HG02970 (cell line): ENCODE data around the gene ZNF692.
"Not testable (repeated sequence)": the region's sequence is repeated elsewhere in the genome, so short reads cannot be mapped to it uniquely, and the experiment has no call there.

Source experiments
- ATAC-seq: cut with Tn5 transposase; IDR thresholded peaks from one replicate; pipeline ENCODE4 v1.9.1; 2021; ENCODE audit warnings: mild to moderate bottlenecking, moderate library complexity, moderate number of reproducible peaks; ENCODE audit not compliant: unreplicated experiment, low FRiP score

Gene ZNF692

GRCh38 chr1:248858891-248859889 is at the start of gene ZNF692:
Gene ZNF692, minus strand, starts transcription at chr1:248859085. Its CDS starts 776 bp downstream, at chr1:248858309.
- peak; percentile 91 for ATAC-seq

GRCh38 chr1:248906753-248907661 is 48.1 kb upstream of the ZNF692 start:
- ATAC-seq = peak; percentile 19

- ATAC-seq = peak; percentile 96
Measured at GRCh38 chr1:248906009-248906752, 47.3 kb upstream of the ZNF692 start, which contains the start of gene PGBD2. Gene PGBD2, plus strand, starts transcription at chr1:248906235. Its CDS starts 7,628 bp downstream, at chr1:248913863.

- ATAC-seq = no peak
Measured at GRCh38 chr1:248905662-248906008, 46.8 kb upstream of the ZNF692 start.

GRCh38 chr1:248904437-248905216 is 45.7 kb upstream of the ZNF692 start:
- no peak for ATAC-seq

GRCh38 chr1:248901578-248901977 is 42.7 kb upstream of the ZNF692 start:
- ATAC-seq = no peak

GRCh38 chr1:248900637-248901036 is 41.8 kb upstream of the ZNF692 start:
- ATAC-seq = no peak

- ATAC-seq = no peak
Measured at GRCh38 chr1:248897412-248898337, 38.8 kb upstream of the ZNF692 start.

- no peak for ATAC-seq
Measured at GRCh38 chr1:248894837-248895236, 36.0 kb upstream of the ZNF692 start.

GRCh38 chr1:248892590-248892989 is 33.7 kb upstream of the ZNF692 start:
- no peak for ATAC-seq

- ATAC-seq = no peak
Measured at GRCh38 chr1:248891758-248892157, 32.9 kb upstream of the ZNF692 start.

GRCh38 chr1:248890549-248891498 is 31.9 kb upstream of the ZNF692 start:
- no peak for ATAC-seq

- ATAC-seq = not testable (repeated sequence)
Measured at GRCh38 chr1:248889914-248890243, 31.0 kb upstream of the ZNF692 start.

GRCh38 chr1:248886237-248886895 is 27.5 kb upstream of the ZNF692 start:
- ATAC-seq = no peak

GRCh38 chr1:248885646-248886045 is 26.8 kb upstream of the ZNF692 start:
- ATAC-seq = no peak

- ATAC-seq = no peak
Measured at GRCh38 chr1:248884632-248885295, 25.9 kb upstream of the ZNF692 start.
